ENCODE measurements around the gene BDKRB1. TPM values are rescaled to one million over a fixed set of nuclear protein-coding genes. Genes with fewer than 3 reads are reported as not detected.

Gene BDKRB1
- total RNA-seq, 1 experiment from 2014 or later = not detected

- H3K27me3 Mint-ChIP-seq (ENCODE audit: low read depth) = peaks cover 3% of the 10 kb centered on the region; the same call in 1 of the 2 replicates
- H2BK15ac ChIP-seq (ENCODE audit: low read depth, low read length) = no peak overlapping the region
- H3K4me2 ChIP-seq (ENCODE audit: insufficient read depth, insufficient read length, low read length) = no peak overlapping the region
- no peak overlapping the region for H3T11ph ChIP-seq (ENCODE audit: low read length)
- H3K9ac ChIP-seq (ENCODE audit: extremely low read depth, insufficient read length, low read length) = no peak overlapping the region
- H3K9me3 Mint-ChIP-seq = peaks cover 9 to 12% of the 10 kb centered on the region in 2 experiments
- no peaks in the 10 kb centered on the region for H3K79me2 ChIP-seq (ENCODE audit: insufficient read depth, low read length)
- no peak overlapping the region for H4K91ac ChIP-seq (ENCODE audit: insufficient read length, low read depth, low read length)
- DNase-seq = no peak
- H2BK20ac ChIP-seq (ENCODE audit: low read depth, low read length, poor library complexity, severe bottlenecking) = no peak overlapping the region
- H3K9me3 ChIP-seq (ENCODE audit: control insufficient read depth, low read depth, low read length) = peaks cover 5% of the 10 kb centered on the region
- no peak overlapping the region for H3K23ac ChIP-seq (ENCODE audit: insufficient read length, low read depth, low read length)
- H3K14ac ChIP-seq (ENCODE audit: insufficient read depth, low read length) = no peak overlapping the region
- no peaks in the 10 kb centered on the region for H3K27me3 ChIP-seq (ENCODE audit: insufficient read depth, low read length)
- no peak overlapping the region for H3K4me3 Mint-ChIP-seq
- H3K27ac Mint-ChIP-seq = peak overlapping the region in 1 of 3 experiments; percentile 52; a peak in 1 of 7 replicates
- peaks cover 0 to 9% (median 0%) of the 10 kb centered on the region in 3 experiments; a peak in 4 of 7 replicates for H3K36me3 Mint-ChIP-seq (ENCODE audit: insufficient read depth in 1 of 3, low read depth in 3 of 3)
- H2BK120ac ChIP-seq (ENCODE audit: low read depth, low read length, poor library complexity, severe bottlenecking) = no peak overlapping the region
- TF ChIP-seq CTCF (conservative IDR thresholded peaks at IDR 0.05) = no peak
- WGBS (ENCODE audit: extremely low coverage, insufficient read length, low lambda C conversion rate) = no CpG with 5 or more reads among the region's 7 CpGs
- H2BK5ac ChIP-seq (ENCODE audit: insufficient read length, low read length) = no peak overlapping the region
- H3K4me1 Mint-ChIP-seq = peaks cover 6 to 10% of the 10 kb centered on the region in 2 experiments
- H4K8ac ChIP-seq (replicated peaks; ENCODE audit: insufficient read length, low read depth, low read length) = no peak overlapping the region
- H2BK12ac ChIP-seq (ENCODE audit: insufficient read length, low read depth, low read length) = no peak overlapping the region
- H3K18ac ChIP-seq (ENCODE audit: insufficient read length, low read depth, low read length) = no peak overlapping the region
- no peak overlapping the region for H3K4ac ChIP-seq (ENCODE audit: low read depth, low read length)
- H3K56ac ChIP-seq (ENCODE audit: insufficient read length, low read depth, low read length) = no peak overlapping the region
- H4K20me1 ChIP-seq (ENCODE audit: control insufficient read depth, insufficient read depth, insufficient read length) = no peaks in the 10 kb centered on the region
- H3K4me1 ChIP-seq (ENCODE audit: insufficient read depth, low read length) = no peaks in the 10 kb centered on the region
- H3K27ac ChIP-seq (ENCODE audit: insufficient read length, low read depth, low read length) = no peak overlapping the region
- H4K5ac ChIP-seq (ENCODE audit: insufficient read length, low read depth, low read length) = no peak overlapping the region
- no peaks in the 10 kb centered on the region for H3K23me2 ChIP-seq (ENCODE audit: insufficient read length, low read depth, low read length, poor library complexity, severe bottlenecking)
- H2AFZ ChIP-seq (ENCODE audit: low read length) = no peak overlapping the region
- no peaks in the 10 kb centered on the region for H3K79me1 ChIP-seq (ENCODE audit: insufficient read depth, low read depth, low read length, poor library complexity, severe bottlenecking)
- no peak overlapping the region for H2AK5ac ChIP-seq (ENCODE audit: insufficient read length, low read length)
Measured at GRCh38 chr14:96227428-96227827, 28.6 kb upstream of the BDKRB1 start.

Measured in H9 (cell line).